ENCODE results near the gene SYDE2.
"Not testable (repeated sequence)": the region's sequence is repeated elsewhere in the genome, so short reads cannot be mapped to it uniquely, and the experiment has no call there.

SYDE2 gene

GRCh38 chr1:85200463-85201339 is at the start of gene SYDE2:
Gene SYDE2, minus strand, starts transcription at chr1:85201016. Its CDS starts 20 bp downstream, at chr1:85200996.
- DNase-seq (ENCODE audit: low spot score) = peak; percentile 75

GRCh38 chr1:85249042-85249441 is 48.2 kb upstream of the SYDE2 start:
- not testable (repeated sequence) for DNase-seq (ENCODE audit: low spot score)

DNA sequence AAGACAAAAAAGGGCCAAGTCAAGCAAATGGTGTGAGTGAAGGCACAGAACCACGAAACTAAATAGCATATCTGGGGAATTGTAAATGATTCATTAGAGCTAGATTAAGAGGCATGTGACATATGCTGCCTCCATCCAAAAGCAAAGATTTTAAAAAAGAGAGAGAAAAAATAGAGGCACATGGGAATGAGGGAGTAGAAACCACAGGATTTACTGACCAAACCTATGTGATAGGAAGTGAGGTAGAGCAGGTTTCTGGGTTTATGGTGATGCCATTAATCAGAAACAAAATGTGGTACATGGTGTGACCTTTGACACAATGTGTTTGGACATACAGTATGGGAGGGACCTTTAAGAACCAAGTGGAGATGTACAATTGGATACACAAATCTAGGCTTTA is 45.1 kb upstream of the SYDE2 start:
- no peak for DNase-seq (ENCODE audit: low spot score)

DNA sequence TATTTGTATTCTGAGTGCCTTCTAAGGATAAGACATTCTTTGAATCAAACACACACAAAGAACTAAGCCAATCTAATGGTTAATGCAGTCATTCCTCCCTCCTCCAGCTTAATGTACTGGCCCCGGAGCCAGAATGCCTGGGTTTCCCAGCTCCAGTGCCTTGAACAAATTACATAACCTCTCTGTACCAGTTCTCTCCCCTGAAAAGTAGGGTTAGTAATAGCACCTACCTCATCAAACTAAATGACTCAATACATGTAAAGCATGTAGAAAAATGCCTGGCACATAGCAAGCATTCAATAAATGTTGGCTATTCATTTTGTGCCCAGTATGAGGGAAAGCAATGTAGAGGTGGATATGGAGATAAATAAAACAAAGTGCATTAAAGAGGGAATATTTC is 44.6 kb upstream of the SYDE2 start:
- no peak for DNase-seq (ENCODE audit: low spot score)

GRCh38 chr1:85244271-85245061 is 43.6 kb upstream of the SYDE2 start:
- no peak for DNase-seq (ENCODE audit: low spot score)

DNA sequence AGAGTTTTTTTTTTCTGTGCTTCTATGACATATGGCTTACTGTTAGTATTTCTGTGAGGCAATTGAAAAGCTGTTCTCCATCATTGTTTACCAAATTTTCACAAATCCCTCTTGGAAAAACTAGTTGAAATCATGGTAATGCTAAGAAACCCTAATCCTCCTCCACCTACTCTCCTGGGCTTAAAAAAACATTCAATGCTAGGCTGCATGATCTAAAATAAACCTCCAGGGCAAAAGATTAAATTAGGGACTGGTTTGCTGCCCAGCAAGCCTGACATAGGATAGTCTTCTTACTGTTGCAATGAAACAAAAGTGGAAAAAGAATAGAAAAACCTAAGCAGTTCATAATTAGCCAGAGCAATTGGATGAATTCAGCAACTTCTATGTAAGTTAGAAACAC is 42.6 kb upstream of the SYDE2 start:
- DNase-seq (ENCODE audit: low spot score) = no peak

DNA sequence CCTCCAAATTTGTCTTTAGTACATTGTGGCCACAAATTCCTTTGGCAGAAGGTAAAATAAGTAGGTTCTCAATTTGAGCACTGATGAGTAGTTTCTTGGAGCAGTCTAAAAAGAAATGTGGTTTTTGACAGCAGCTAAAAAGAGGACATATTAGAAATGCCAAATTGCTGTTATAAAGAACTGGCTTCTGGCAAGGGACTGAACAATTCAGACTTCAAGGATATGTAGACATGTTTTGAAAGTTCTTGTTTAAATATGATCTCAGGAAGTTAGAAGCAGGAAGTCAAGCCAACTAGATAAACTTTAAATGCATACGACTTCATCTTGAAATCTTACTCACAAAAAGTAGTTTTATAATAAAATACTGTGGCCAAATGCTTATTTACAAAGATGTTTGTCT is 39.8 kb upstream of the SYDE2 start:
- no peak for DNase-seq (ENCODE audit: low spot score)

GRCh38 chr1:85240174-85240601 is 39.4 kb upstream of the SYDE2 start:
- peak; percentile 10 for DNase-seq (ENCODE audit: low spot score)

DNA sequence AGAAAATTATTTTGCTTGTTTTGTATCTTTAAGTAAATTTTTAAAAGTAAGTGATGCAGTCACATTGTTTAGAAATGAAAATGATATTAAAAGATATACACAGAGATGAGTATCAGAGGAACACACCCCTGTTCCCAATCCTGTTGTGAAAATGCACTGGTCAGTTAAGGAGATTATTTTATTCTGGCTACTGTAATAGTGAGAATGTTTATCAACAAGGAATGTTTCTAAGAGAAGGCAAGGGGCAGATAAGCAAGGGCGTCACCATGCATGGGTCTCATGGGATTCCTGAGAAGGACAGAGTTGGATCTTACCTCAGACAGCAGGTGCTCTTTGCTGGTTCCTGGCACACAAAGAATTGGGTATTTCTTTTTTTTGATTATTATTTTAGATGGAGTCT is 36.8 kb upstream of the SYDE2 start:
- no peak for DNase-seq (ENCODE audit: low spot score)

- no peak for DNase-seq (ENCODE audit: low spot score)
These were observed 29.6 kb upstream of the SYDE2 start for GRCh38 chr1:85230305-85230977.

GRCh38 chr1:85229574-85230097 is 28.8 kb upstream of the SYDE2 start:
- DNase-seq (ENCODE audit: low spot score) = no peak

DNA sequence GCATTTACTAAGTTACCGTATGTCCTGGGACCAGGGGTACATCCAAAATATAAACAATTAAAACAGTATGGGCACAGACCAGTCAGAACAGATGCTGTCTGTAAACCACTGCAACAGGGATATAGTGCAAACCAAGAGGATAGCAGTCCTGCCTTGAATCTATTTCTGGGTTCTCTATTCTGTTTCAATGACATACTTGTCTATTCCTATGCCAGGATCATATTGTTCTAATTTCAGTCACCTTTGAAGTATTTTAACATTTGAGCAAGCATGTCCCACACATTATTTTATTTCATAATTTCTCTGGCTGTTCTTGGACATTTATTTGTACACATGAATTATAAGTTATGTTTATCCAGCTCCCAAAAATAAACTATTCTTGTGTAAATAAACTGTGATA is 28.2 kb upstream of the SYDE2 start:
- DNase-seq (ENCODE audit: low spot score) = no peak

GRCh38 chr1:85225624-85226380 is 25.0 kb upstream of the SYDE2 start:
- DNase-seq (ENCODE audit: low spot score) = no peak

DNA sequence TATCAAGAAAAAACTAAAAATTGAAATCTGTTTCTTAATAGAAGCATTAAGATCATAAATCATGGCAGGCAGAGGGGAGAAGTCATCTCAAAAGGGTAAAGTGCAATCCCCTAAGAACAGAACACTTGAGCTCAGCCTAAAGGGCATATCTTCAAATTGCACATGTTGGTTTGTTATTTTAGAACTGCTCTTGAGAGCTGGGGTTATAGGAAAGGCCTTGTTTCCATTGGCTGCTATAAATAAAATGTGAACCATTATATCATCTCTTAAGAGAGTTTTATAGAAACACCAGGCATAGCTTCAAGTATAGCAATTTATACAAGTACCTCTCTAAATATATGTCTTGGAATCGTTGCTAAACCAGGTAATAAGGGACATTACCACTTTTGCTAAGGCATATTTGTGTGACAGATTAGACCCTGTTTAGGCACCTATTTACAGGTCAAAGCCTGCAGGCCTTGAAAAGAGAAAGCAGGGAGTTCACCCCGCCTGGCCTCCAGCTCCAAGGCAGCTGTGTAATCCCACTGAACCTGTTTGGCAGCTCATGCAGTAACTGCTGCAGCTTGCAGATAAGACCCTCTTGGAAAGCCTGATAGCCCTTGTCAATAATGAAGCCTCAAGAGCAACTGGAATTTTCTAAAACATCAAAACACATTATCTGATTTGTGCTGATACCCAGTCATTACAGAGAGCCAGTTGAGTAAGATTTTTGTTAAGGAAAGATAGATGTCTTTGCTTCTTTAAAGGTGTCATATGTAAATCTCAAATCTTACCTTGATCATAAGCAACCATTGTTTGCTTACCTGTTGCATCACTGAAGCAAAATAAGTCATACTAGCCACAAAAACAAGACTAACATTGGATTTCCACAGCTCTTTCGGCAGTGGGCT is 24.2 kb upstream of the SYDE2 start:
- DNase-seq (ENCODE audit: low spot score) = no peak

- no peak for DNase-seq (ENCODE audit: low spot score)
These were observed 23.5 kb upstream of the SYDE2 start for GRCh38 chr1:85224295-85224694.

DNA sequence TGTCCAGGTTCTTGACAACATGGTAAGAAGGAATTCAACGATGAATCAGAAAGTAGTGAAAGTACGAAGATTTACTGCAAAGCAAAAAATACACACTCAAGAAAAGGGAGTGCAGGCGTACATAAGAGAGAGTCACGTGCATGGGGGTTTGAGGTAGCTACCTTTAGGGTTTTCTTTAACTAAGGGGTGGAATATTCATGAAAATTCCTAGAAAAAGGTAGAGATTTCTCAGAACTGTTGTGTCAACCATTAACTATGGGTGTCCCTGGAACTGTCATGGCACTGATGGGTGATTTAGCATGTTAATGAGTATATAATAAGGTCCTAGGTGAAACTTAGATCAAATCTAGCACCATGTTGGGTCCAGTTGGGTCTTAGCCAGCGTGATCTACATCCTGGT is 22.5 kb upstream of the SYDE2 start:
- DNase-seq (ENCODE audit: low spot score) = no peak

- no peak for DNase-seq (ENCODE audit: low spot score)
These were observed 20.0 kb upstream of the SYDE2 start for GRCh38 chr1:85220756-85221201.

- no peak for DNase-seq (ENCODE audit: low spot score)
These were observed 19.2 kb upstream of the SYDE2 start for GRCh38 chr1:85219853-85220610.

- DNase-seq (ENCODE audit: low spot score) = no peak
These were observed 15.9 kb upstream of the SYDE2 start for GRCh38 chr1:85216697-85217096.

GRCh38 chr1:85214654-85215053 is 13.8 kb upstream of the SYDE2 start:
- no peak for DNase-seq (ENCODE audit: low spot score)

All from CD4-positive, alpha-beta T cell treated with Interleukin-15 for 4 hours (primary cell).